Neural cell (in vitro differentiated cells): Measurements from ENCODE around the gene DPF3.

ENCODE experiments used
- CTCF ChIP-seq: fragments of 450-650 bp; IDR thresholded peaks from 2 replicates; pipeline ENCODE4 v1.5.1; 2014; ENCODE audit warnings: antibody characterized with exemption, mild to moderate bottlenecking, moderate library complexity; ENCODE audit not compliant: poor library complexity, severe bottlenecking
- EP300 ChIP-seq: fragments of 450-650 bp; conservative IDR thresholded peaks from 2 replicates; pipeline ENCODE4 v1.6.1; 2014; ENCODE audit warnings: antibody characterized with exemption, mild to moderate bottlenecking, moderate library complexity; ENCODE audit not compliant: poor library complexity, severe bottlenecking
- EZH2 ChIP-seq: fragments of 200-600, 300-800 bp; shearing (Covaris generic), sonication (generic); IDR thresholded peaks from 2 replicates; pipeline ENCODE4 v1.6.1; 2014; ENCODE audit warnings: antibody characterized with exemption, low read length, borderline replicate concordance, mild to moderate bottlenecking; ENCODE audit not compliant: insufficient read depth, poor library complexity, severe bottlenecking
- POLR2AphosphoS5 ChIP-seq: IDR thresholded peaks from 2 replicates; pipeline ENCODE4 v1.6.1; 2012
- REST ChIP-seq: IDR thresholded peaks from 2 replicates; pipeline ENCODE4 v1.6.1; 2012; ENCODE audit warnings: borderline replicate concordance

DNA sequence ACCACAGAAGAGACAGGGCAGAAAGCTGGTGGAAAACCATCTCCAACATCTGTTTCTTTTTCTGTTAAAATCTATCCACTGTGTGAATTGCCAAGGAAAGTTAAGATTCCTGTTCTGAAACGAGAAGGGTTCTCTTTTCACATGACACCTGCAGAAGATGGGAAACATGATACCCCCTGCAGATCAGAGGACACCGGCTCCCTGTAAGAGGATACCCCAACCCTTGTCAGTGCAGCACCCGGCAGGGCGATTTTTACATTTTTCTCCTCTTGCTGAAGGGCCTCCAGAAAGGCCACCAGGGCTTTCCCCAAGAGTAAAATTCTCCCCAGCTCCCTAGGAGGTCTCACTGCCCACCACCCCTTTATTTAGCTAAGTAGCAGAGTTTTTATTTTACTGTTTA lies 48.2 kb downstream of the DPF3 start:
- TF ChIP-seq CTCF (no peak), REST (no peak), POLR2AphosphoS5 (no peak), EP300 (no peak), EZH2 (no peak)
